CD4-positive, alpha-beta T cell treated with Interleukin-6 at 100 ng/mL for 8 hours (primary cell): ENCODE measurements around the gene HSP90AB1.

ENCODE experiments used
- DNase-seq: peaks from one replicate; pipeline ENCODE4 v3.0.0-alpha.2; 2020; ENCODE audit warnings: mixed read lengths, low spot score

HSP90AB1 gene

GRCh38 chr6:44289726-44290260, 42.9 kb downstream of the HSP90AB1 start:
- no peak for DNase-seq

GRCh38 chr6:44291841-44292240, 44.9 kb downstream of the HSP90AB1 start:
- no peak for DNase-seq

DNA sequence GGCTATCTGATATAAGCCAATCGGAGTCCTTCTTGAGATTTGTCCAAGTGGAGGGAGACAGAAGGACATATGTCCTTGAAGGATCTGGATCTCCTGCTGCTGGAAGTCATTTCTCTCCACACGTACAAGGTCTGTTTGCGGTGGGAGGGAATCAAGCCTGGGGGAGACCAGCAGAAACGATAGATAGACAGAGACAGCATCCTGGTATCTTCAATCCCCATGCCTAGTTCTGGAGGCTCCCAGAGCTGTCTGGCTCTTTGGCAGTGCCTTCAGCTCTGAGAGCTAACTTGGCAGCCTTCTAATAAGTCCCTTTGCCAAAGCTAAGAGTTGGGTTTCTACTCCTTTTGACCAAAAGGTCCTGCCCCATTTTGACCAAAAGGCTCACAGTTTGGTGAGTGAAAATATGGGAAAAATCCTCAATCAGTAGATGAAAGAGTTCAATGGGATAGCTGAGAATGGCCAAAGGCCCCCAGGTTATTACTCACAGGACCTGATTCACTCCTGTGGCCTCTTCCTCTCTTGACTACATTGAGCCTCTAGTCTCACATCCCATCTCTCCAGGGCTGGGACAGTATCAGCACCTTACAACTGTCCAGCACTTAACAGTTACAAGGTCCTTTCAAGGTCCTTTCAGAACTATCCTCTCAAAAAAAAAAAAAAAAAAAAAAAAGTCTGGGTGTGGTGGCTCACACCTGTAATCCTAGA, 45.9 kb downstream of the HSP90AB1 start:
- DNase-seq, result no peak

DNA sequence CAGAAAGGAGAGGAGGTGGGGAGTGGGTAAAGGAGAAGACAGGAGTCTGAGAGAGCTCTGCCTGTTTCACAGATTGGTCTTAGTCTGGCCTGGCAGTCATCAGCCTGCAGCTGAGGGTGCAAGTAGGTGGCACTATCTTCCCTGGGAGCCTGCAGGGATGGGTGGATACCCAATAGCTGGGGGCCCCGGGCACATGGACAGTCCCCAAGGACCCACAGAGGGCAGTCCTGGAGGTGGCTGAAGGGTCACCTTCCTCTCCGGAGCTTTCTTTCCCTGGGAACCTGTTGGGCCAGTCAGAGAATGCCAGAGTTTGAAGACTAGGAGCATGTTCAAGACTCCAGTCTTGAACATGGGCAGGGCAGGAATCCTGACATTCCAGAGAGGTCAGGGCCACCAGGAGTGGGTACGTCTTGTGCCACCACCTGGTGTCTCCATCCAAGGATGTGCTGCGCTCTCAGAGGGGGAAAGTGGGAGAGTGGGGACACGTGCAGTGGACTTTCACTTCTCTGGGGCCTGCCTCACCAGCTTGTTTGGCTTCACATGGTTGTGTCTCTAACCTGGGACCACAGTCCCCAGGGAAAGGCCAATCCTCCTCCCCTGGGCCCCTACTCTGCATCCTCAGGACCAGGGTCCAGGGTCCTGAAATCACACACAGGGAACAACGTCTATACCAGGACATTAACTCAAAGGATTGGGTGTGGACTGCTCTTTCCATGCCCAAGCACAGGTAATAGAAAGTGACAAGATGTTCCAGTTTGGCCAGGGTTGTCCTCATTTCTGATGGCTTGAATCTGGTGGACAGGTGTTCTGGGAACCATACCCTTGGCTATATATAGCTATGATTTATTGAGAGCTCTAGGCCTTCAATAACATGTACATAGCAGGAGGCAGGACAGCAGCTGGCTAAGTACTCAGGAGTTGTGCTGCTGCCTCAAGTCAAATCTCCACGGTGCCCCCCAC, 48.2 kb downstream of the HSP90AB1 start:
- no peak for DNase-seq

DNA sequence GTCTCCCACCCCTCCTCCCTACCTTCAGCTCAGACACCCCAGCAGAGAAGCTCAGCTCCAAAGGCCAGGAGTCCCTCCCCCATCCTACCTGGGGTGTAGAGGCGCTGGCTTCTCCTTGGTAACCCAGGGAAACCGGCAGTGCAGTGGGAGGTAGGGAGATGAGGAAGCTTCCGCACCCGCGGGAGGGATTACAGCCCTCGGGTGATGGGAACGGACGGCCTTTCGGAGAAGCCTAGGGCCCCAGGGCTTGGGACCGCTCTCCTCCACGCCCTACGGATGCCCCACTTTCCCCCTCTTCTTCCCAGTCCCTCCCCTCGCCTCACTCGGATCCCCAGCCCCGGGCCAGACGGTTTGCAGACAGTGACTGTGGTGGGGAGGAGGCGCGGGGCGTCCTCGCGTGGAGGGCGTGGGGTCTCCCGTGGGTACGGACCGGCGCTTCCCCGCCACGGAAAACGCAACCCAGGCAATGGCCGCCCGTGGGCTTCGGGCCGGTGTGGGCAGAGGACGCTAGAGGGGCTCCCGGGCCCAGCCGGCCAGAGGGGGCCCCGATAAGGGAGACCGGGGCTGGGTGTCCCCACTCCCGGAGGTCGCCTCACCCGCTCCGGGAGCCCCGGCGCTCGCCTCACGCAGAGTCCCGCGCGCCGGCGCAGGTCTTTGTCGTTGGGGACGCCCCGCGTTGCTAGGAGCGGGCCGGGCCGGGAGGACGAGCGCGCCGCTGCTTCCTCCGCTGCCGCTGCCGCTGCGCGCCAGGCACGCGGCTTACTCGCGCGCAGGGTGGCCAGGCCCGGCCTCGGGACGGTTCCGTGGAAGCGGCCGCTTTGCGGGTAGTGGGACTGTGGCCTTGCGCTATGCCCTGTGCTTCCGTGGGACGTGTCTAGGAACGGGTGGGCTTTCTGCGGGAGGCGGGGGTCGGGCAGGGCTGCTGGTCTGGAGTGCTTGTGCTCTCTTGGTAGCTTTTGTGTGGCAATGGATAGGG, 50.5 kb downstream of the HSP90AB1 start:
- DNase-seq, result peak; percentile 18

DNA sequence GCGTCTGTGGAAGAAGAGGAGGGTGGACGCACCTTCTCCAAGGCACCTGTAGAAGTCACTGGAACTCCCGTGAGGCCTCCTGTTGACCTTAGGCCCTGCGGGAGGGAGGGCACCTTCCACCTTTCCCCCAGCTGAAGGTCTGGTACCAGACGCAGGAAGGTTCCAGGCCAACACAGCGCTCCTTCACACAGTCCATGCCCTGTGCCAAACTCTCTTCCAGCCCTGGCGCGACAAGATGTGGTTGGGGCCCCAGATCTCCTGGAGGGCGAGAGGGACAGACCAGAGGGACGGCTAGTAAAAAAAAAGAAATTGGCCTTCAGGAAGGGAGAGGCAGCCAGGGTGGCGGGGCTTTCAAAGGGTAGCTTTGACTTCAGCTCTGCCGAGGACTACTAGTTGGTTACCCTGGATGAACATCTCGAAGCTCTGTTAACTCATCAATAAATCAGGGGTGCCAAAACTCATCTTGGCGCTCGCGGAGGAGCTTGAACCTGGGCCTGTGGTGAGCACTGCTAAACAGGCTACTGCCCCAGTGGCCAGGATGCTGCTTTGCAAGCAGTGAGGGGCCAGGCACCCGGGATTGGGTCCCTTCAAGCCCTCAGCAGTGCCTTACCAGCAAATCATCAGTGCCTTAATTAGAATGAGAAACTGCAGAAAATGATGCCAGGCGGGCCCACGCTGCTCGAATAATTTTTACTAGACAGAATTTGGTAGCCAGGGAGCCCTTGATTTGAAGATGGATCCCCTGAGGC, 51.3 kb downstream of the HSP90AB1 start:
- DNase-seq, result no peak

- no peak for DNase-seq
Measured at GRCh38 chr6:44298864-44299263, 52.0 kb downstream of the HSP90AB1 start.

- no peak for DNase-seq
Measured at GRCh38 chr6:44300292-44300823, 53.5 kb downstream of the HSP90AB1 start.

GRCh38 chr6:44301106-44301505, 54.2 kb downstream of the HSP90AB1 start:
- no peak for DNase-seq

DNA sequence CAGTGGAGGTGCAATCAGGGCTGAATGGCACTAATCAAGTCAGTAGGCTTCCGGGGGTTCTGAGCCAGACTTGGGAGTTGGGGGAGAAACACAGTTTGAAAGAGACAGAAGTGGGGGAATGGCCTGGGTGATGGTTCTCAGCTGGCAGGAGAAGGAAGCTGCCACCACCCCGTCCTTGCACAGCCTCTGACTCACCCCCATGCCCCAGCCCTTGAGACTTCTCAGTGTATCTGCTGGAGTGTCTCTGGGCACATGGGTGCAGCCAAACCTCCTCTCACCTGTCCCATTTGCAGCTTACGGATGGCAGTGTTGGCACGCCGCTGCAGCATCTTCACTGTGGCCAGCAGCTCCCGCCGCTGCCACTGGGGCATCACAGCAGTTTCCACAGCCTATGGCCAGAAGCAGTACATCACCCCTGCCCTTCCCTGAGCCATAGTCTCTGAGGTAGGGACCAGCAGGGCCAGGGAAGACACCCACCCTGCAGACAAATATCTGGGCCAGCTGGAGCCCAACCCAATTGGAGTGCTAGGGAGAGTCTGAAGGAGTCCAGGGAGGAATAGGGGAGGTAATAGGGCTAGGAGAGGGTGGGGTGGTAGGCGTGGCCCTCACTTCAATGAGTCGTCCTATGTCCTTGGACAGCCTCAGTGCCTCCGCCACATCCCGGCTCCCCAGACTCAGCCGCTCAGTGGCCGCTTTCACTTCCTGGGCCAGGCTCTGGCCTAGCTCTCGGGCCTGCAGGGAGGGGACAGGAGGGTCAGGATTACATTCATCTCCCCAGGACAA, 55.1 kb downstream of the HSP90AB1 start:
- no peak for DNase-seq

DNA sequence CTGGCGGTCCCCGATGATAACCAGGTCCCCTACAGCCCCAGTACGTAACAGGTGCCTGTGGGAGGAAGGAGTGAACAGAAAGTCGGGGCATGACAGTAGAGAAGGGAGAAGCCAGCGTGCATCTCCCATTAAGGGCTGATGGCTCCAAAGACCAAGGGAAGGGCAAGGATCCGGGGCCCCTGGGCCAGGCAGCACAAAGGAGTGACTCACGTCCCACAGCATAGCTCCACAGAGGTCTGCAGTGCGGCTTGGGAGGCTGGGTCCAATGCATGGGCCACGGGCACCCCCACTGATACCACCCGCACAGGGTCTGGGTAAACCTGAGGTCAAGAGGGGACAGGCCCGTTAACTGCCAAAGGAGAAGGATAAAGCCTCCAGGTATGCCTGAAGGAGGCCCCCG, 56.0 kb downstream of the HSP90AB1 start:
- no peak for DNase-seq
